HepG2 (cell line): ENCODE results near the gene PDE2A. TPM values are rescaled to one million over a fixed set of nuclear protein-coding genes. Genes with fewer than 3 reads are reported as not detected.

Source experiments
- ATAC-seq: fragments of 200-7000 bp; cut with Tn5 transposase; 3 replicates; pipeline ENCODE4 v1.9.1; 2020; ENCODE audit warnings: mild to moderate bottlenecking, moderate library complexity
- BruUV-seq: library from RNA; stranded (reverse); fragments of 400-500 nt; replicated peaks from 2 replicates; lab custom pipeline; 2021; lab: Mats Ljungman, UMichigan
- CTCF ChIA-PET: fragments of 300-600 bp; formaldehyde crosslinking; extraction: SDS; loops from one replicate; lab custom pipeline; 2021; ENCODE audit warnings: low total read pairs, inconsistent platforms, low intra/inter-chr PET ratio; lab: Yijun Ruan, JAX
- POLR2A ChIA-PET: fragments of 350-600 bp; sonication (Branson Sonifier 250); formaldehyde crosslinking; loops from one replicate; lab custom pipeline; 2020; ENCODE audit warnings: antibody characterized with exemption, inconsistent platforms; lab: Yijun Ruan, JAX
- DNase-seq: peaks from one replicate; pipeline ENCODE4 v3.0.0-alpha.2; 2015; ENCODE audit warnings: low spot score
- FAIRE-seq: peaks from 3 replicates; lab custom pipeline; 2011; peaks lifted over from hg19 to GRCh38; lab: Jason Lieb, UNC
- H2AFZ ChIP-seq: one replicate; pipeline ENCODE4 v1.6.1; 2011; ENCODE audit warnings: low read length, inconsistent platforms
- H3K27ac ChIP-seq: fragments of 300-600 bp; 3 replicates; pipeline ENCODE4 v1.8.0; 2011; ENCODE audit warnings: mixed run types, mild to moderate bottlenecking, mixed read lengths, low read length, inconsistent platforms; ENCODE audit not compliant: insufficient read depth; ENCODE audit errors: extremely low read length
- H3K27me3 ChIP-seq, 2 experiments: fragments of 200-600 bp in 1 of 2; 2 replicates in 1 of 2; 3 replicates in 1 of 2; pipeline versions ENCODE4 v1.6.0 to v1.8.0; 2011; ENCODE audit warnings: low read length in 2 of 2, mild to moderate bottlenecking in 2 of 2, moderate library complexity in 2 of 2, inconsistent platforms in 1 of 2; ENCODE audit not compliant: insufficient read depth in 2 of 2, control insufficient read depth in 1 of 2
- H3K36me3 ChIP-seq, 2 experiments: fragments of 200-600 bp in 1 of 2; replicated peaks in 1 of 2; 2 replicates in 1 of 2; 3 replicates in 1 of 2; pipeline versions ENCODE4 v1.5.1 to v1.8.0; 2011; ENCODE audit warnings: low read length in 2 of 2, inconsistent platforms in 1 of 2; ENCODE audit not compliant: insufficient read depth in 2 of 2, control insufficient read depth in 1 of 2
- H3K4me1 ChIP-seq: 2 replicates; pipeline ENCODE4 v1.5.1; 2012; ENCODE audit warnings: low read length, inconsistent platforms; ENCODE audit not compliant: insufficient read depth
- H3K4me2 ChIP-seq: 2 replicates; pipeline ENCODE4 v1.6.0; 2011; ENCODE audit warnings: low read depth, low read length, inconsistent platforms
- H3K4me3 ChIP-seq, 3 experiments: fragments of 200-600 bp in 1 of 3; sonication (generic), shearing (Covaris generic) in 1 of 3; replicated peaks in 1 of 3; 2 replicates each; pipeline ENCODE4 v1.5.1; 2011 to 2016; ENCODE audit warnings: low read length in 3 of 3, inconsistent platforms in 2 of 3, low read depth in 2 of 3, mild to moderate bottlenecking in 2 of 3, control low read depth in 1 of 3, mixed read lengths in 1 of 3; ENCODE audit not compliant: insufficient read depth in 1 of 3
- H3K79me2 ChIP-seq: one replicate; pipeline ENCODE4 v1.6.1; 2011; ENCODE audit warnings: low read length, inconsistent platforms; ENCODE audit not compliant: insufficient read depth
- H3K9ac ChIP-seq: 2 replicates; pipeline ENCODE4 v1.6.0; 2011; ENCODE audit warnings: mild to moderate bottlenecking, low read depth, low read length, inconsistent platforms; ENCODE audit not compliant: insufficient read depth
- H3K9me3 ChIP-seq: 2 replicates; pipeline ENCODE4 v1.5.1; 2012; ENCODE audit warnings: mild to moderate bottlenecking, low read length
- H4K20me1 ChIP-seq: 2 replicates; pipeline ENCODE4 v1.6.0; 2011; ENCODE audit warnings: inconsistent platforms, mild to moderate bottlenecking, low read length, moderate library complexity; ENCODE audit not compliant: insufficient read depth
- ARHGAP35 ChIP-seq: sonication (generic); formaldehyde crosslinking; IDR thresholded peaks from 2 replicates; pipeline ENCODE4 v1.9.0; 2022; ENCODE audit warnings: mild to moderate bottlenecking, inconsistent platforms, moderate library complexity, missing genetic modification reagents, borderline replicate concordance
- CREB1 ChIP-seq, 2 experiments: fragments of 450-650 bp in 1 of 2; IDR thresholded peaks; 2 replicates each; pipeline ENCODE4 v1.6.1; 2016 to 2017; ENCODE audit warnings: control low read depth in 1 of 2, mild to moderate bottlenecking in 1 of 2, missing compliant biosample characterization in 1 of 2, missing genetic modification characterization in 1 of 2
- CREM ChIP-seq, 2 experiments: sonication (generic) in 1 of 2; formaldehyde crosslinking in 1 of 2; IDR thresholded peaks; 2 replicates each; pipeline versions ENCODE4 v1.4.0 to v1.6.1; 2016 to 2020; ENCODE audit warnings: antibody characterized with exemption in 1 of 2, mild to moderate bottlenecking in 1 of 2, missing genetic modification reagents in 1 of 2
- ELF4 ChIP-seq: sonication (generic); formaldehyde crosslinking; IDR thresholded peaks from 2 replicates; pipeline ENCODE4 v1.5.0; 2020; ENCODE audit warnings: missing genetic modification reagents, mild to moderate bottlenecking, moderate library complexity, borderline replicate concordance
- ETV6 ChIP-seq: sonication (generic); formaldehyde crosslinking; conservative IDR thresholded peaks from 2 replicates; pipeline ENCODE4 v1.4.0; 2020; ENCODE audit warnings: missing genetic modification reagents
- HOXA7 ChIP-seq: sonication (generic); formaldehyde crosslinking; IDR thresholded peaks from 2 replicates; pipeline ENCODE4 v1.8.1; 2022; ENCODE audit warnings: mild to moderate bottlenecking, missing genetic modification reagents, moderate library complexity
- KLF6 ChIP-seq: IDR thresholded peaks from 2 replicates; pipeline ENCODE4 v1.8.0; 2016; ENCODE audit warnings: missing biosample characterization, missing genetic modification reagents
- NFYB ChIP-seq: sonication (generic); formaldehyde crosslinking; IDR thresholded peaks from 2 replicates; pipeline ENCODE4 v1.4.0; 2020; ENCODE audit warnings: missing genetic modification reagents
- PAWR ChIP-seq: sonication (generic); formaldehyde crosslinking; IDR thresholded peaks from 2 replicates; pipeline ENCODE4 v1.4.0; 2020; ENCODE audit warnings: missing genetic modification reagents, mild to moderate bottlenecking, borderline replicate concordance
- RFXANK ChIP-seq: IDR thresholded peaks from 2 replicates; pipeline ENCODE4 v1.6.1; 2016
- SP2 ChIP-seq: sonication (generic); formaldehyde crosslinking; IDR thresholded peaks from 2 replicates; pipeline ENCODE4 v1.5.1; 2020; ENCODE audit warnings: mild to moderate bottlenecking, missing genetic modification reagents
- ZBTB20 ChIP-seq: sonication (generic); formaldehyde crosslinking; IDR thresholded peaks from 2 replicates; pipeline ENCODE4 v1.8.1; 2023; ENCODE audit warnings: missing genetic modification reagents, low read depth, mild to moderate bottlenecking, borderline replicate concordance
- ZNF225 ChIP-seq: sonication (generic); formaldehyde crosslinking; IDR thresholded peaks from 2 replicates; pipeline ENCODE4 v1.4.0; 2020; ENCODE audit warnings: mild to moderate bottlenecking, missing genetic modification reagents
- ZNF260 ChIP-seq: sonication (generic); formaldehyde crosslinking; IDR thresholded peaks from 2 replicates; pipeline ENCODE4 v1.4.0; 2020; ENCODE audit warnings: missing genetic modification reagents, low read depth, mild to moderate bottlenecking, borderline replicate concordance
- ZNF562 ChIP-seq: sonication (generic); formaldehyde crosslinking; IDR thresholded peaks from 2 replicates; pipeline ENCODE4 v1.8.0; 2022; ENCODE audit warnings: missing genetic modification reagents, borderline replicate concordance
- ZSCAN9 ChIP-seq: IDR thresholded peaks from 2 replicates; pipeline ENCODE4 v1.6.1; 2016; ENCODE audit warnings: borderline replicate concordance
- WGBS: methylation state at CpG from one replicate; pipeline ENCODE4 v1.1.6; 2017; ENCODE audit warnings: low lambda C conversion rate; 5-methylcytosine and 5-hydroxymethylcytosine counted together
- in situ Hi-C: cut with HindIII; loops from 2 replicates; pipeline ENCODE4 v1.10.0; 2017; ENCODE audit warnings: low pct_unique_long_range_greater_than_20kb; ENCODE audit not compliant: extremely low pct_ligation_motif_present
- intact Hi-C: fragments of 100-400 bp; cut with micrococcal nuclease; formaldehyde crosslinking; loops from one replicate; pipeline ENCODE4 v1.10.0; 2022; ENCODE audit not compliant: unreplicated experiment
- polyA plus RNA-seq, 8 experiments: library from polyadenylated mRNA; depleted of rRNA in 3 of 8; stranded (reverse) in 7 of 8; unstranded in 1 of 8; fragments of >200 nt; fragmentation: Illumina TruSeq in 4 of 8; extraction: Trizol in 4 of 8; gene quantifications; 2 replicates each; pipeline versions ENCODE4 v1.2.1 to v1.2.3, GENCODE V29; 2011 to 2016; ENCODE audit warnings: low read depth in 4 of 8, missing spikeins in 1 of 8, mixed read lengths in 1 of 8; ENCODE audit not compliant: insufficient read depth in 1 of 8
- total RNA-seq, 5 experiments: library from RNA; depleted of rRNA; stranded (reverse); fragments of >200 nt; fragmentation: Illumina TruSeq; extraction: Trizol; gene quantifications; 2 replicates each; pipeline ENCODE4 v1.2.3, GENCODE V29; 2016; ENCODE audit warnings: low read depth in 1 of 5
- TF ChIP-seq, protein P1 (sequence below): sonication (generic); formaldehyde crosslinking; IDR thresholded peaks from 2 replicates; pipeline ENCODE4 v1.4.0; 2020; ENCODE audit warnings: missing genetic modification reagents
- TF ChIP-seq, protein P2 (sequence below): sonication (generic); formaldehyde crosslinking; conservative IDR thresholded peaks from 2 replicates; pipeline ENCODE4 v1.8.0; 2022; ENCODE audit warnings: mild to moderate bottlenecking, moderate library complexity, missing genetic modification reagents
- TF ChIP-seq, protein P3 (sequence below): sonication (generic); formaldehyde crosslinking; IDR thresholded peaks from 2 replicates; pipeline ENCODE4 v1.4.0; 2020; ENCODE audit warnings: missing genetic modification reagents, borderline replicate concordance
- TF ChIP-seq, protein P4 (sequence below): sonication (generic); formaldehyde crosslinking; IDR thresholded peaks from 2 replicates; pipeline ENCODE4 v1.4.0; 2020; ENCODE audit warnings: mild to moderate bottlenecking, missing genetic modification reagents

Gene PDE2A
- total and polyA plus RNA-seq, 2 of the 13 experiments (the other 11 are each of a cell fraction or from before 2014, with no cell fraction given), result 3.1 TPM; not detected in 1

DNA sequence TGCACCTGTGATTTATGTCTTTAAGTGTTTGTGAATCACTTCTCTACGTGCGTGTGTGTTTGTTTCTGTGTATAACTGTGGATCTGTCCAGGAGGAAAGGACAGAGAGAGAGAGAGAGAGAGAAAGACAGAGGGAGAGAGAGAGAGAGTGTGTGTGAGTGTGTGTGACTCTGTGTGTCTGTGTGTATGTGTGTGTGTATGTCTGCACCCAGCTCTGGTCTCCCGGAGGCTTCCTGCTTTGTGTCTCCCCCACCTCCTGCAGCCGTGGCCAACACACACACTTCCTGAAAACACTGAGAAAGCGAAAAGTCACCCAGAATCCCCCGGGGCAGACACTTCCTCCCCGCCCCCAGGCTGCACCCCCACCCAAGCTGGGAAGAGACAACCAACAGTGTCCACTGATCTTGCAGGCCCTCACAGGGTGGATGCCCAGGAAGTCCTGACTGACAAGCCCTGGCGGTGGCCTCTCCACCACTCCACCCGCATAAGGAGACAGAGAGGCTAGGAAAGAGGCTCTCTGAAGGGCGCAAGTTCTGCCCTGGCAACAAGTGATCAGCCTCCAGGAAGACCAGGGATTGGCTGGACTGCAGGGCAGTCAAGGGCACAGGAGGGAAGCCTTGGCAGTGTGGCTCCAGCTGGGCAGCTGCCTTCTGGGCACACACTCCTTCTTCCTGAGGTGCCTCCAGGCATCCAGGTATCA is 48.0 kb upstream of the PDE2A start:
- no peaks in the 10 kb centered on the region for H3K27me3 ChIP-seq
- peaks cover 45% of the 10 kb centered on the region for H3K79me2 ChIP-seq
- FAIRE-seq (no peak), DNase-seq (no peak), ATAC-seq (peak; percentile 38)
- H3K4me1 ChIP-seq, result no peaks in the 10 kb centered on the region
- ChIA-PET CTCF (no interaction called here), POLR2A (no interaction called here)
- no peaks in the 10 kb centered on the region for H3K9me3 ChIP-seq
- in situ Hi-C loops, result no loop called here
- no peak overlapping the region for H2AFZ ChIP-seq
- no peak overlapping the region for H3K27ac ChIP-seq
- H3K4me2 ChIP-seq, result no peak overlapping the region
- H3K4me3 ChIP-seq, result no peak overlapping the region
- H4K20me1 ChIP-seq, result peaks cover 18% of the 10 kb centered on the region; the same call in 1 of the 2 replicates
- H3K36me3 ChIP-seq, result peaks cover 45 to 86% of the 10 kb centered on the region in 2 experiments; a peak in 4 of 5 replicates
- no peak overlapping the region for H3K9ac ChIP-seq
- WGBS, result 96% methylated on average over 8 of the region's 10 CpGs
- BruUV-seq, result no TSS peak
- intact Hi-C loops, result no loop called here
- TF ChIP-seq CREB1 (IDR thresholded peaks at IDR 0.05) (peak; percentile 71), CREB1 (CRISPR knock-in tag; IDR thresholded peaks at IDR 0.05) (peak; percentile 90), CREM (IDR thresholded peaks at IDR 0.05) (peak; percentile 60; the same call in 1 of the 2 replicates), CREM (CRISPR knock-in tag; IDR thresholded peaks at IDR 0.05) (no peak), ZSCAN9 (CRISPR knock-in tag) (no peak), SP2 (CRISPR knock-in tag) (no peak), RFXANK (CRISPR knock-in tag) (peak; percentile 99), ELF4 (CRISPR knock-in tag) (no peak), ZNF225 (CRISPR knock-in tag) (no peak), NFYB (CRISPR knock-in tag) (peak; percentile 70), HOXA7 (CRISPR knock-in tag) (no peak), ZNF260 (CRISPR knock-in tag) (no peak), ZBTB20 (CRISPR knock-in tag) (no peak), ETV6 (CRISPR knock-in tag) (no peak), ZNF562 (CRISPR knock-in tag) (no peak), ARHGAP35 (no peak), KLF6 (no peak), PAWR (CRISPR knock-in tag) (no peak)
- TF ChIP-seq, protein P1, sequence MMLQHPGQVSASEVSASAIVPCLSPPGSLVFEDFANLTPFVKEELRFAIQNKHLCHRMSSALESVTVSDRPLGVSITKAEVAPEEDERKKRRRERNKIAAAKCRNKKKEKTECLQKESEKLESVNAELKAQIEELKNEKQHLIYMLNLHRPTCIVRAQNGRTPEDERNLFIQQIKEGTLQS (CRISPR knock-in tag), result no peak
- TF ChIP-seq, protein P2, sequence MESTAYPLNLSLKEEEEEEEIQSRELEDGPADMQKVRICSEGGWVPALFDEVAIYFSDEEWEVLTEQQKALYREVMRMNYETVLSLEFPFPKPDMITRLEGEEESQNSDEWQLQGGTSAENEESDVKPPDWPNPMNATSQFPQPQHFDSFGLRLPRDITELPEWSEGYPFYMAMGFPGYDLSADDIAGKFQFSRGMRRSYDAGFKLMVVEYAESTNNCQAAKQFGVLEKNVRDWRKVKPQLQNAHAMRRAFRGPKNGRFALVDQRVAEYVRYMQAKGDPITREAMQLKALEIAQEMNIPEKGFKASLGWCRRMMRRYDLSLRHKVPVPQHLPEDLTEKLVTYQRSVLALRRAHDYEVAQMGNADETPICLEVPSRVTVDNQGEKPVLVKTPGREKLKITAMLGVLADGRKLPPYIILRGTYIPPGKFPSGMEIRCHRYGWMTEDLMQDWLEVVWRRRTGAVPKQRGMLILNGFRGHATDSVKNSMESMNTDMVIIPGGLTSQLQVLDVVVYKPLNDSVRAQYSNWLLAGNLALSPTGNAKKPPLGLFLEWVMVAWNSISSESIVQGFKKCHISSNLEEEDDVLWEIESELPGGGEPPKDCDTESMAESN (CRISPR knock-in tag), result no peak
- TF ChIP-seq, protein P3, sequence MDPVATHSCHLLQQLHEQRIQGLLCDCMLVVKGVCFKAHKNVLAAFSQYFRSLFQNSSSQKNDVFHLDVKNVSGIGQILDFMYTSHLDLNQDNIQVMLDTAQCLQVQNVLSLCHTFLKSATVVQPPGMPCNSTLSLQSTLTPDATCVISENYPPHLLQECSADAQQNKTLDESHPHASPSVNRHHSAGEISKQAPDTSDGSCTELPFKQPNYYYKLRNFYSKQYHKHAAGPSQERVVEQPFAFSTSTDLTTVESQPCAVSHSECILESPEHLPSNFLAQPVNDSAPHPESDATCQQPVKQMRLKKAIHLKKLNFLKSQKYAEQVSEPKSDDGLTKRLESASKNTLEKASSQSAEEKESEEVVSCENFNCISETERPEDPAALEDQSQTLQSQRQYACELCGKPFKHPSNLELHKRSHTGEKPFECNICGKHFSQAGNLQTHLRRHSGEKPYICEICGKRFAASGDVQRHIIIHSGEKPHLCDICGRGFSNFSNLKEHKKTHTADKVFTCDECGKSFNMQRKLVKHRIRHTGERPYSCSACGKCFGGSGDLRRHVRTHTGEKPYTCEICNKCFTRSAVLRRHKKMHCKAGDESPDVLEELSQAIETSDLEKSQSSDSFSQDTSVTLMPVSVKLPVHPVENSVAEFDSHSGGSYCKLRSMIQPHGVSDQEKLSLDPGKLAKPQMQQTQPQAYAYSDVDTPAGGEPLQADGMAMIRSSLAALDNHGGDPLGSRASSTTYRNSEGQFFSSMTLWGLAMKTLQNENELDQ (CRISPR knock-in tag), result no peak
- TF ChIP-seq, protein P4, sequence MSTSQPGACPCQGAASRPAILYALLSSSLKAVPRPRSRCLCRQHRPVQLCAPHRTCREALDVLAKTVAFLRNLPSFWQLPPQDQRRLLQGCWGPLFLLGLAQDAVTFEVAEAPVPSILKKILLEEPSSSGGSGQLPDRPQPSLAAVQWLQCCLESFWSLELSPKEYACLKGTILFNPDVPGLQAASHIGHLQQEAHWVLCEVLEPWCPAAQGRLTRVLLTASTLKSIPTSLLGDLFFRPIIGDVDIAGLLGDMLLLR, result no peak
